NCI-H1105 treated with DMSO at 0.1 percent for 48 hours (cell line): ENCODE measurements around the gene C3orf18.

Source experiments
- DNase-seq: peaks from one replicate; lab custom pipeline; 2025; lab: John Stamatoyannopoulos, UW

C3orf18 gene

GRCh38 chr3:50580683-50581458, 13.3 kb upstream of the C3orf18 start:
- DNase-seq = no peak

- DNase-seq = no peak
These were observed 9.8 kb upstream of the C3orf18 start for GRCh38 chr3:50577348-50577747.

GRCh38 chr3:50575372-50575771, 7.8 kb upstream of the C3orf18 start:
- DNase-seq = no peak

GRCh38 chr3:50574444-50574831, 6.9 kb upstream of the C3orf18 start:
- no peak for DNase-seq

- DNase-seq = no peak
These were observed 6.3 kb upstream of the C3orf18 start for GRCh38 chr3:50573566-50574443.

- DNase-seq = no peak
These were observed 5.3 kb upstream of the C3orf18 start for GRCh38 chr3:50572801-50573371.

- peak; percentile 30 for DNase-seq
These were observed 4.6 kb upstream of the C3orf18 start for GRCh38 chr3:50572158-50572557.

- DNase-seq = no peak
These were observed 3.9 kb upstream of the C3orf18 start for GRCh38 chr3:50571486-50571885.

- no peak for DNase-seq
These were observed 3.1 kb upstream of the C3orf18 start for GRCh38 chr3:50570508-50571279.

GRCh38 chr3:50568947-50569749, 1.6 kb upstream of the C3orf18 start, which contains the start of gene HEMK1:
TSS of gene HEMK1 (plus strand) at chr3:50569522. CDS start at chr3:50571105, 1,583 bp downstream.
- DNase-seq = peak; percentile 71

GRCh38 chr3:50567011-50567385, 549 bp downstream of the C3orf18 start:
- no peak for DNase-seq

- no peak for DNase-seq
These were observed 3.2 kb downstream of the C3orf18 start for GRCh38 chr3:50564321-50564720.

- no peak for DNase-seq
These were observed 3.7 kb downstream of the C3orf18 start for GRCh38 chr3:50563867-50564266.

- DNase-seq = no peak
These were observed 4.7 kb downstream of the C3orf18 start for GRCh38 chr3:50562861-50563260.

- DNase-seq = no peak
These were observed 7.8 kb downstream of the C3orf18 start for GRCh38 chr3:50559702-50560101.

- no peak for DNase-seq
These were observed 9.6 kb downstream of the C3orf18 start for GRCh38 chr3:50557915-50558314.

GRCh38 chr3:50557106-50557505, 10.4 kb downstream of the C3orf18 start:
- no peak for DNase-seq

- no peak for DNase-seq
These were observed 13.0 kb downstream of the C3orf18 start for GRCh38 chr3:50554553-50554952.

GRCh38 chr3:50552598-50552997, 14.9 kb downstream of the C3orf18 start:
- no peak for DNase-seq

- DNase-seq = no peak
These were observed 15.7 kb downstream of the C3orf18 start for GRCh38 chr3:50551681-50552435.
